NCI-H2196 treated with DMSO at 0.1 percent for 48 hours (cell line): Measurements from ENCODE around the gene NTM.

Experiments
- DNase-seq: peaks from one replicate; lab custom pipeline; 2025; ENCODE audit not compliant: unreplicated experiment; lab: John Stamatoyannopoulos, UW

The NTM gene

DNA sequence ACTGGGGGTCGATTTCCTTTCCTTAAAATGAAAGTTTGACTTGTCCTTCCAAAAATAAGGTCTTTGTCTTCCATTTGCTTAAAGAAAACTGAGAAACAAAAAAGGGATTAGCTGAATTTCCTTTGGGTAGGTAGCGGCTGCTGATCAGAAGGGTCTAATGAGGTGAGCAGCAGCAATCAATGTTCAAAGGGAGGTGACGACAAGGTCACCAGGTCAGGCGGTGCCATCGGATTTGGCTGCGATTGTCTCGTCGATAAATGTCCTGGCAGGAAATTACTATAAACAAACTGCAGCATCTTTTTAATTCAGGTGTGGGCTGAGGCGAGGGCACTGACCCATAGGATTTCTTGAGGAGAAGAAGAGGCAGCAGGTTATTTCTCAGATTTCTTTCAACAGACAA is 480.1 kb downstream of the NTM start:
- no peak for DNase-seq

DNA sequence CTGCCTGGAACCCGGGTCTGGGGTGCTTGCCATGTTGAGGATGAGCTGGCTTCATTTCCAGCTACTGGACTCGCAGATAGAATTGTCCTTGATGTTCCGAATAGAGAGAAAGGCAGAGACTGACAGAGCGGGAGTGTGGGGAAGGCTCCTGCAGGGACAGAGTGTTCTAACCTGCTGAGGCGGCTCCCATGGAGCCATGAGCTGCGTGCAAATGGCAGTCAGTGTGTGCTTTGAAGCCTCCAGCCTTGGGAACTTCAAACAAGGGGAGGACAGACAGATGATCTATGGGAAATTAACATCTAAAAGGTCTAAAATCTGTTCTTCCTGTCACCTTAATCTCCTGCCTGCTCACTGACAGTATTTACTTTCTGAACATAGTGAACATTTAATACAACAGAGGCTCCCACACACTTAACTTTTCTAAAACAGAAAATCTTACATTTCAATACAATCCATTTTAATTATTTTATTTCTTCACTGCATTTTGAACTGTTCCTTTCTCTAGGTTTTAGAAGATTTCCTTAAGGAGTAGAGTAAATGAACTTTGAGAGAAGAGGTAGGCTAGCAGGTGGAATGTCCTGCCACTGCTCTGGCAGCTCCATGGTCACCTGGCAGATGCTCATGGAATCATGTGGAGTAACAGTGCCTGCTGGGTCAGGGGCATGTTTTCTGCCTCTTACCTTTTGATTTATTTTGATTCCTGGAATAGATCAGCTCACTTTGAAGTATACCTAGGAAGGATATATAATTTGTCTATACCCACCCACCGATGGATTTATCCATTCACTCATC is 481.7 kb downstream of the NTM start:
- no peak for DNase-seq

DNA sequence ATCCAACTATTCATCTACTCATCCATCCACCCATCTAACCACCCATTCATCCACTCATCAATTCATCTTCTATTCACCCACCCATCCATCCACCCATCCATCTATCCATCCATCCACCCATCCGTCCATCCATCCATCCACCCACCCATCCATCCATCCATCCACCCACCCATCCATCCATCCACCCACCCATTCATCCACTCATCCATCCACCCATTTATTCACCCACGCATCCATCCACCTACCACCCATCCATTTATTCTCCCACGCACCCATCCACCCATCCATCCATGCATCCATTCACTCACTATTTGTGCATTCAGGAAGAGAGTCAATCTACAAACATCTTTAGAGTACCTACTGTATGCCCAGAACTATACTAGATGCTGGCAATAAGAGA is 482.3 kb downstream of the NTM start:
- DNase-seq = no peak

DNA sequence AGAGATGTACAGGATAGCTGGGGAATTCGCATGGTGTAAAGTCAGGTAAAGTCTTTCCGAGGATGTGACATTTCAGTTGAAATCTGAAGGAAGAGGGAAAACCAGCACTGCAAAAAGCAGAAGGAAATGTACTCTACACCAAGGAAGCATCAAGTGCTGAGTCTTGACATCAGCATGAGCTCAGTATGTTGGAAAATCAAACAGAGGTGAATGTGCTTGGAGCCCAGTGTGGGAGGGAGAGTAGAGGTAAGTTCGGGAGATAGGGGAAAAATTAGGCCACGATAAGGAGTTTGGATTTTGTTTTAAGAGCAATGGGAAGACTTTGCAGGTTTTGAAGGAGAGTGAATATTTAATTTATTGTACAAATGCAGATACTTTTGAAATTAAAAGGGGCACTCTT is 484.0 kb downstream of the NTM start:
- DNase-seq = no peak

- DNase-seq = no peak
Measured at GRCh38 chr11:131855320-131855719, 484.9 kb downstream of the NTM start.

- no peak for DNase-seq
Measured at GRCh38 chr11:131857246-131857645, 486.8 kb downstream of the NTM start.

DNA sequence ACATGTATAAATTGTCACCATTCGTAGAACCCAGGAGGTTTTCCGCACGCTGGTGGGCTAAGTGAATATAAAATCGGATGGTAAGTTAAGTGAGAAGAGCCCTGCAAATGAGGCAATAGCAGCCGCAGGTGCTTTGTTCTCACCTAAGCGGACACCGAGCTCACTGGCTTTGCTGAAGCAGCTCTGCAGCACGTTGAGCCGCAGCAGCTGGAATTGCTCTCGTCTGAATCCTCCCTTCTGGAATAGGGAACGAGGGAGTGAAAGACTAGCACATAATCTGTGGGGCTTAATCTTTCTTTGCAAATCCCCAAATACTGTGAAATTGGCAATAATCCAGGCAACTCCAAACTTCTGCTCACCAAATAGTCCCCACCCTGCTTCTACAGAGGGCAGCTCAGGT is 488.1 kb downstream of the NTM start:
- no peak for DNase-seq

- no peak for DNase-seq
Measured at GRCh38 chr11:131859538-131860210, 489.3 kb downstream of the NTM start.

- no peak for DNase-seq
Measured at GRCh38 chr11:131864228-131864627, 493.8 kb downstream of the NTM start.

DNA sequence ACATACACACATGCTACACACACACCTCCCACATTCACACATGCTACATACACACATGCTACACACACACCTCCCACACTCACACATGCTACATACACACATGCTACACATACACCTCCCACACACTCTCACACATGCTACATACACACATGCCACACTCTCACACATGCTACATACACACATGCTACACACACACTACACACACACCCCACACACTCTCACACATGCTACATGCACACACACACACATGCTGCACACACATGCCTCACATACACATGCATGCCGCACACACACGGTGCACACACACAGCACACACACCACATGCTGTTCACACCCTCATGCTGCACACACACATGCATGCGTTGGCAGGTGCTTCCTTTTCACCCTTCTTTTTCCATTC is 495.4 kb downstream of the NTM start:
- DNase-seq = no peak

GRCh38 chr11:131866535-131867400 is 496.4 kb downstream of the NTM start:
- no peak for DNase-seq

DNA sequence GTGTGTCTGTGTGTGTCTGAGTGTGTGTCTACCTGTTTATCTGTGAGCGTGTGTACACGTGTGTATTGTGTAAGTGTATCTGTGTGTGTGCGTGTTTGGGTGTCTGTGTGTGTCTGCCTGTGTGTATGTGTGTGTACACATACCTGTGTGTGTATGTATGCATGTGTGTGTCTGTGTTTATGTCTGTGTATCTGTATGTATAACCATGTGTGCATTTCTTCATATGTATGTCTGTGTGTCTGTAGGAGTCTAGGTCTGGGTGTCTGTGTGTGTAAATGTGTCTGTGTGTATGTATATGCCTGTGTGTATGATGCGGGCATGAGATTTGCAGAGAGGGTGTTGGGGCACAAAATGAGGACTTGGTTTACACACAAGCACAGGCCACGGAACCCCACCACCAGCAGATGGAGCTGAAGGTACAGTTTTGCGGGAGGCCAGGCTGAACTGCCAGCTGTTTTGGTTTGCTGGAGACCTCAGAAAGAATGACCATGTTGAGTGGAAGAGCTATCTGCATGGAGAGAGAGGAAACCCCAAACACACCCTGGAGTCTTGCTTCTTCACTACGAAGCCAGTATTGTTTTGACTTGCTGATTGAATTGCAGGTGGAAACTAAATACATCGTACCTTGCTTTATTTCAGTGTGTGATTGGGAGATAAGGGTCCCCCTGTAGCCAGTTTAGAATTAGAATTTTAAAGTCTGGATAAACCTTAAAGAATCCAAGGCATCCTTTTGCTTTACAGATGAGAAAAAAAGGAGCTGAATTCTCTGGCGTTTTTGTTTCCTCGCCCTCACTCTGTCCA is 497.2 kb downstream of the NTM start:
- DNase-seq = no peak

DNA sequence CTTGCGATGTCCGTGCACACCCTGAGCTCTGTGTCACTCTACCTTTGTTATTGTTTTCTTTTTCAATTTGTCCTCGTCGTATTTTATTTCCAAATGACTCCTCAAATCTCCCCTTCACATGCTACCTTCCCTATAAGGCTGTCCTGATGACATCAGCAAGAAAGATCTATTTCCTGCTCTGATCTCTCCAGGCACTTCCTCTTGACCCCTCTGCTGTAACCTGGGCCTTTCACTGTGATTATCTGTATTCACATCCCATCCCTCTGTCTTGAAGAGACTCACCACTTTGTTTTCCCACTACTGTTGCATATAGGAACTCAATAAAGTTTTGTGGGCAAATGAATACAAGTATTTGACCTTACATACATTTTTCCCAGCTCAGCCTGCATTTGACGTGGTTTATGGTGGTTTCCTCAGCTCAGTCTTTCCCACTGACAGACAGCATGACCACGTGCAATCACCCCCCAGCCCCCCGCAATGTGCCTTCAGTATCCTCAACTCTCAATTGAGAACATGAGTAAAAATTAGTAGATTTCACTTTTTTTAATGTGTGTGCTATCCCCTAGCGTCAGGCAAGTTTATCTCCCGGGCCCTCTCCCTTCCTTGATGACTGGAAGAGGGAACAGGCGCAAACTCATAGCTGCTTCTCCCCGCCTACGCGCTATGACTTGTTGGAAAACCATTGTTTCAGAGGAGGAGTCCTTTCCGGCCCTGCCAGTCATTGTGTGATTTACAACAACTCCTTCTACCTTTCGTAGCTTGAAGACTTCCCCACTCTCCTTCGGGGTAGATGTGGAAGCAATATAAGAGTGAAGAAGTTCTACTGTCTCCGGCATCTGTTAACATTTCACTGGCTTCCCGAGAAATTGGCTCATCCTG is 498.5 kb downstream of the NTM start:
- DNase-seq = no peak

- no peak for DNase-seq
Measured at GRCh38 chr11:131870305-131870704, 499.9 kb downstream of the NTM start.

DNA sequence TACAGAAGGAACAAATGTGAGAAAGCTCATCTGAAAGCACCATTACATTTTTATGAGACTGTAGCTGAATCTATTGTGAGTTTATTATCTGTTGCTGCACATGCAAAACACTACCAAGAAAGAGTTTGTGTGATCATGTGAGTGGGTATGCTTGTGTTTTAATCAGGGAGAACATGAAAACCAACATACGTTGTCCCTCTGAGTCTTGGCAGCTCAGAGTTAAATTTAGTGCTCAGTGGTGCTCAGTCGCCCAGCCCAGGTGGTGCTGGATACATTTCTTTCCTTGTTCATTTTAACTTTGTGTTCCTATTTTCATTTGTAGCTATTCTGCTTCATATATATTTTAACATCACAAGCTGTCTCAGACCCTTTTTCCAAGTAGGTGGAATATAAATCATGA is 500.6 kb downstream of the NTM start:
- DNase-seq = no peak

DNA sequence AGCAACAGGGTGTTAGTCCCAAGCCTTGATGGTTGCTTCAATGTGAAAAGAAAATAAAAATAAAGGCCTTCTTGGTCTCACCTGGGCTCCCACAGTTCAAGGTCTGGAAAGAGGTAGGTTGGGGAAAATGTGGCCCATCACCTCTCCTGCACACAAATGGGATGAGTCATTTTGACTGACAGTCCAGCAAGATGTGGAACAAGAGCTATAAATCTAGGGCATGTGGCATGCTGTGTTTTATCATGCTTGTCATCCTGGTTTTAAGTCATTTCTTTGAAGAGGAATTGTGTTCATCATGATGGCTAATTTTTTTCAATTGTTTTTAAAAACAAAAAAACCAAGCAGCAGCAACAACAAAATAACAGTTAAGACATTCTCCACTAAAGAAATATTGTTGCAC is 503.7 kb downstream of the NTM start:
- no peak for DNase-seq

DNA sequence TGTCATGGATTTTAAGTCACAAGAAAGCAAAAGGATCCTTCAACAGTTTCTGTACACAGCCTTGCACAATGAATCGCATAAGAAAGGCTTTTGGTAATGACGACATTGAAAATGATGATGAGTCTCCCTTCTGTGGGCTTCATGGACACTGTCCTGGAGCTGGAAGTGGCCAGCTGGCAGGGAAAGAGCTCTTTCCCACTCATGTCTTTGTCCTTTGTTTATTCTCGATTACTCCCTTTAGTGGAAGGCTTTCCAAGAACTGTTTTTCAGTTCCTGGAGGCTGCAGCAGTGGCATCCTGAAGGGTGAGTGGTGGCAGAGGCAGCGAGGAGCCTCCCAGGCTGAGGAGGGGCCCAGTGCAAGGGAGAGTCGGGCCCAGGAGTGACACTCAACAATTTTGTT is 505.2 kb downstream of the NTM start:
- DNase-seq = no peak

DNA sequence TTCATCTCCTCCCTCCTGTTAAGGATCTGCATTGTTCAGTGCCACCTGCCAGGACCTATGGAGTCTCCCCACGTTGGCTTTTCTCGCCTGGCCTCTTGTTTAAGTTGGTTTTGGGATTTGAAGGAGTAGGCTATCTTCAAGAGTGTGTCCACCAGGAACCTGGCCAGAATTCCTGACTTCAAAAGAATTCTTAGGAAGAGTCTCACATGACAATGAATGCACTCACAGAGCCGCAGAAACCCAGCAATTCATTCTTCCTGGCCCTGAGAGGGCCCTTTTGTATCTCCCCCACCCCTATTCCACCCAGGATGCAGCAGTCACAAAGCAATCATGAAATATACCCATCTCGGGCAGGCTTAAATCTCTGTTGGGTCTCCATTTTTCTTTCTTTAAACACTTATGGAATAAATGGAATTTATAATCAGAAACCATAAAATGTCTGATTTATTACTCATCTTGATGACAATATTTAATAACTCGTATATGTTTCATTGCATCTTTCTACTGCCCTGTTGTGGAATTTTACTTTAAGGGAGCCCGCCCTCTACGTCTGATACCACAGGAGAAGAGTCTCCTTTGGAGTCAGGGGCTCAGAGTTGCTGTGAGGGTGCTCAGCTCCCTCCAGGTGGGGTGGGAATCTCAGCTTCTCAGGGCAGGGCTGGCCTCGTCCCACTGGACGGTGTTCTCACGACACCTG is 507.0 kb downstream of the NTM start:
- no peak for DNase-seq

GRCh38 chr11:131880316-131880715 is 509.9 kb downstream of the NTM start:
- no peak for DNase-seq
